Ishikawa (cell line): ENCODE data around the gene CDKN2B-AS1.

Experiments
- CEBPB ChIP-seq: IDR thresholded peaks from 2 replicates; pipeline ENCODE4 v1.6.1; 2012
- CREB1 ChIP-seq: IDR thresholded peaks from 2 replicates; pipeline ENCODE4 v1.6.1; 2012; ENCODE audit warnings: low read depth
- EGR1 ChIP-seq: IDR thresholded peaks from 2 replicates; pipeline ENCODE4 v1.6.1; 2012
- EP300 ChIP-seq: IDR thresholded peaks from 2 replicates; pipeline ENCODE4 v1.6.1; 2012; ENCODE audit warnings: borderline replicate concordance
- FOXM1 ChIP-seq: IDR thresholded peaks from 2 replicates; pipeline ENCODE4 v1.6.1; 2012; ENCODE audit warnings: low read depth, borderline replicate concordance
- NFIC ChIP-seq: IDR thresholded peaks from 2 replicates; pipeline ENCODE4 v1.6.1; 2012
- RAD21 ChIP-seq: IDR thresholded peaks from 2 replicates; pipeline ENCODE4 v1.6.1; 2012; ENCODE audit warnings: low read depth
- TAF1 ChIP-seq: IDR thresholded peaks from 2 replicates; pipeline ENCODE4 v1.6.1; 2012; ENCODE audit warnings: low read depth, mild to moderate bottlenecking
- TCF12 ChIP-seq: IDR thresholded peaks from 2 replicates; pipeline ENCODE4 v1.6.1; 2012; ENCODE audit warnings: low read depth
- TEAD4 ChIP-seq: IDR thresholded peaks from 2 replicates; pipeline ENCODE4 v1.6.1; 2012
- YY1 ChIP-seq: IDR thresholded peaks from 2 replicates; pipeline ENCODE4 v1.6.1; 2012; ENCODE audit warnings: low read depth
- ZBTB7A ChIP-seq: IDR thresholded peaks from 2 replicates; pipeline ENCODE4 v1.6.1; 2012; ENCODE audit warnings: low read depth
- TF ChIP-seq, protein P1 (sequence below): IDR thresholded peaks from 2 replicates; pipeline ENCODE4 v1.6.1; 2012
- TF ChIP-seq, protein P2 (sequence below): IDR thresholded peaks from 2 replicates; pipeline ENCODE4 v1.6.1; 2012; ENCODE audit warnings: low read depth, mild to moderate bottlenecking
- TF ChIP-seq, protein P3 (sequence below): IDR thresholded peaks from 2 replicates; pipeline ENCODE4 v1.6.1; 2012

Gene CDKN2B-AS1

DNA sequence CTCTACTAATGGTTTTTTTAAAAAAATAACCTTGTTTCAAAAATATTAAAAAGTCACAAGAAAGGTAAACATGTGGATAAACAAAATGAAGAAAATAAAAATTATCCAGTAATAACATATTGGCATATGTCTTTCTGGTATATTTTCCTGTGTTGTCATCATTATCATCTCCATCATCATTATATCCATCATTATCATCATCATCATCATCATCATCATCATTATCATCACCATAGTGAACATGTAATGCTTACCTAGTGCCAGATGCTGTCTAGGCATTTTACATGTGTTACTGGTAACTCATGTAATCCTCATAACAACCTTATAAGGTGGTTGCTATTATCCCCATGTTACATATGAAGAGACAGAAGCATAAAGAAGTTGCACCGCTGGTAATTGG lies 126.0 kb downstream of the CDKN2B-AS1 start:
- TF ChIP-seq TEAD4 (no peak), NFIC (no peak), RAD21 (no peak), YY1 (no peak), ZBTB7A (no peak), CEBPB (no peak), TCF12 (no peak), EGR1 (no peak), TAF1 (no peak)
- TF ChIP-seq, protein P1, sequence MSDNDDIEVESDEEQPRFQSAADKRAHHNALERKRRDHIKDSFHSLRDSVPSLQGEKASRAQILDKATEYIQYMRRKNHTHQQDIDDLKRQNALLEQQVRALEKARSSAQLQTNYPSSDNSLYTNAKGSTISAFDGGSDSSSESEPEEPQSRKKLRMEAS, result no peak
- TF ChIP-seq, protein P2, sequence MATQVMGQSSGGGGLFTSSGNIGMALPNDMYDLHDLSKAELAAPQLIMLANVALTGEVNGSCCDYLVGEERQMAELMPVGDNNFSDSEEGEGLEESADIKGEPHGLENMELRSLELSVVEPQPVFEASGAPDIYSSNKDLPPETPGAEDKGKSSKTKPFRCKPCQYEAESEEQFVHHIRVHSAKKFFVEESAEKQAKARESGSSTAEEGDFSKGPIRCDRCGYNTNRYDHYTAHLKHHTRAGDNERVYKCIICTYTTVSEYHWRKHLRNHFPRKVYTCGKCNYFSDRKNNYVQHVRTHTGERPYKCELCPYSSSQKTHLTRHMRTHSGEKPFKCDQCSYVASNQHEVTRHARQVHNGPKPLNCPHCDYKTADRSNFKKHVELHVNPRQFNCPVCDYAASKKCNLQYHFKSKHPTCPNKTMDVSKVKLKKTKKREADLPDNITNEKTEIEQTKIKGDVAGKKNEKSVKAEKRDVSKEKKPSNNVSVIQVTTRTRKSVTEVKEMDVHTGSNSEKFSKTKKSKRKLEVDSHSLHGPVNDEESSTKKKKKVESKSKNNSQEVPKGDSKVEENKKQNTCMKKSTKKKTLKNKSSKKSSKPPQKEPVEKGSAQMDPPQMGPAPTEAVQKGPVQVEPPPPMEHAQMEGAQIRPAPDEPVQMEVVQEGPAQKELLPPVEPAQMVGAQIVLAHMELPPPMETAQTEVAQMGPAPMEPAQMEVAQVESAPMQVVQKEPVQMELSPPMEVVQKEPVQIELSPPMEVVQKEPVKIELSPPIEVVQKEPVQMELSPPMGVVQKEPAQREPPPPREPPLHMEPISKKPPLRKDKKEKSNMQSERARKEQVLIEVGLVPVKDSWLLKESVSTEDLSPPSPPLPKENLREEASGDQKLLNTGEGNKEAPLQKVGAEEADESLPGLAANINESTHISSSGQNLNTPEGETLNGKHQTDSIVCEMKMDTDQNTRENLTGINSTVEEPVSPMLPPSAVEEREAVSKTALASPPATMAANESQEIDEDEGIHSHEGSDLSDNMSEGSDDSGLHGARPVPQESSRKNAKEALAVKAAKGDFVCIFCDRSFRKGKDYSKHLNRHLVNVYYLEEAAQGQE, result no peak
- TF ChIP-seq, protein P3, sequence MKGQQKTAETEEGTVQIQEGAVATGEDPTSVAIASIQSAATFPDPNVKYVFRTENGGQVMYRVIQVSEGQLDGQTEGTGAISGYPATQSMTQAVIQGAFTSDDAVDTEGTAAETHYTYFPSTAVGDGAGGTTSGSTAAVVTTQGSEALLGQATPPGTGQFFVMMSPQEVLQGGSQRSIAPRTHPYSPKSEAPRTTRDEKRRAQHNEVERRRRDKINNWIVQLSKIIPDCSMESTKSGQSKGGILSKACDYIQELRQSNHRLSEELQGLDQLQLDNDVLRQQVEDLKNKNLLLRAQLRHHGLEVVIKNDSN, result no peak

DNA sequence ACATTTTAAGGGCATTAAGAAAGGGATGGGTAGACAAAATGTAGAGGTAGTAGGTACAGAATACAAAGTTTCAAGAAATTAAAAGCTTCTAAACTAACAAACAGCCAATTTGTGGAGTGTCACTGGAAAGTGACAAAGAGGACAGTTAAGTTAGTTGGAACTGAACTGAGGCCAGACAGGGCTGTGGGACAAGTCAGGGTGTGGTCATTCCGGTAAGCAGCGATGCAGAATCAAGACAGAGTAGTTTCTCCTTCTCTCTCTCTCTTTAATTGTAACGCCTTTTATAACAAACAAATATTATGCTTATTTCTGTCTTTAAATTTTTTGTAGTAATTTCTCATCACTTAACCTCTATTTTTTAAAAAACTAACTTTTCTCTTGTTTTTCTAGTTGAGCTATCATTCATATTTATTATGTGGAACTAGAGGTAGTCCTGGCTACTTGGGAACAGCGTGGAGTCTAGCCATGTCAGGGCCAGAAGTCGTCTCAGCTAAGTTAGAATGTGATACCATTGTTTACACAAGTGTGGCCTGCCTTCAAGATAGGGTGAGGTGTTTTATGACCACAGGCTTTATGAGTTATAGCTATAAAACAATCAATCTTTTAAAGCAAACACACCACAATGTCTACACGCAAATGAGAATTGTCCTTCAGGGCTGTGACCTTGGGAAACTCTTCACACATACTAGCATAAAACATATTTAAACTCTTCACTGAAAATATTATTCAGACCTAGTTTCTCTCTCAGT lies 129.8 kb downstream of the CDKN2B-AS1 start:
- TF ChIP-seq TAF1, result no peak
- no peak for TF ChIP-seq TEAD4
- TF ChIP-seq, protein P2, result no peak
- no peak for TF ChIP-seq YY1
- TF ChIP-seq NFIC, result no peak
- no peak for TF ChIP-seq FOXM1
- TF ChIP-seq, protein P3, result no peak
- no peak for TF ChIP-seq EGR1
- TF ChIP-seq CEBPB, result no peak
- no peak for TF ChIP-seq CREB1
- TF ChIP-seq RAD21, result no peak
- no peak for TF ChIP-seq EP300
- TF ChIP-seq TCF12, result no peak
- TF ChIP-seq, protein P1, result no peak
- no peak for TF ChIP-seq ZBTB7A

DNA sequence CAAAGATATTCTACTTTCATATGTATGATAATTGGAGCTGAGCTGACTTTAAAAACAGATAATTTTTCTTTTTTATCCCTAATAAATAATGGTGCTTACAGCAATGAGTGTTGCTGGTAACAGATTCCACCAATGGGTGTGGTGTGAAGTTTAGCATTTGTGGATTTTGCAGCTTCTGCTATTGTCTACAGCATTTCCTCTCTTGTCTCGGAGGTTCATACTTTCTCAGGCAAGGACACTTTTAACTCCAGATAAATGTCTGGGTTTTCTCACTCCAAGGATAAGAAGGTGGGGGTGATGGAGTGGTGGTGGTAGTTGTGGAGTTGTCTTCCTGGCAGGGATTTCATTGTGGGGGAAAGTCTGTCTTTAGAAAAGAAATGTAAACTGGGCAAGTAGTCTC lies 134.5 kb downstream of the CDKN2B-AS1 start:
- TF ChIP-seq TAF1, result no peak
- TF ChIP-seq TEAD4, result no peak
- TF ChIP-seq ZBTB7A, result no peak
- TF ChIP-seq CEBPB, result no peak
- no peak for TF ChIP-seq RAD21
- no peak for TF ChIP-seq TCF12
- TF ChIP-seq, protein P3, result no peak
- TF ChIP-seq YY1, result no peak

DNA sequence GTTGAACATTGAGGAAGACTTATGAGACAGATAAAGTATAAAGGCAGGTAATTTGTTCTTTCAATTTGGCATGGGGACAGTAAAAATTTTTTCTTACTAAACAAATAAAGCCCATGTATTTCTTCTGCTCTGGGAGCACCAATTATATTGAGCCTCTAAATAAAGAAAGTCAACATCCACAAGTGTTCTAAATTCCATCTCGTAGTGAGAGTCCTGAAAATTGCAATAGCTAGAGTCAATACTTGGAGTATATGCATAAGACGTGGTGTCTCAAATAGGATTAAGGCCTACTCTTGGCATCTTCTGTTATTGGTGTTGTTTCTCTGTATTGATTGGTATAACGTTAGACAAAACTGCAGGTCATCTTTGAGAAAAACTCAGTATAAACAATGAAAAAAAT lies 135.0 kb downstream of the CDKN2B-AS1 start:
- TF ChIP-seq EP300 (no peak), TEAD4 (no peak), NFIC (no peak), CEBPB (no peak), ZBTB7A (no peak), RAD21 (no peak), YY1 (no peak), TCF12 (no peak), TAF1 (no peak), CREB1 (no peak), EGR1 (no peak)
- TF ChIP-seq, protein P1, result no peak
- TF ChIP-seq, protein P3, result no peak
- TF ChIP-seq, protein P2, result no peak
